ENCODE measurements around the gene PHLDB1.

GRCh38 chr11:118641397-118642019 is 34.1 kb downstream of the PHLDB1 start:
- TF ChIP-seq CTCF (IDR thresholded peaks at IDR 0.05) (no peak), POLR2A (IDR thresholded peaks at IDR 0.05) (no peak)
